ENCODE data around the gene PPAT.
A peak's percentile ranks its signal among the peaks of the same experiment; 100 is the strongest.

PPAT gene

GRCh38 chr4:56433280-56433679 lies 2.1 kb downstream of the PPAT start:
- no peak for DNase-seq

GRCh38 chr4:56430203-56430602 lies 5.2 kb downstream of the PPAT start:
- DNase-seq, result no peak

- DNase-seq, result no peak
These were observed 8.2 kb downstream of the PPAT start for GRCh38 chr4:56427179-56427578.

- no peak for DNase-seq
These were observed 9.1 kb downstream of the PPAT start for GRCh38 chr4:56426273-56426672.

- DNase-seq, result no peak
These were observed 9.9 kb downstream of the PPAT start for GRCh38 chr4:56425518-56425917.

- DNase-seq, result no peak
These were observed 10.5 kb downstream of the PPAT start for GRCh38 chr4:56424697-56425514.

GRCh38 chr4:56424176-56424575 lies 11.2 kb downstream of the PPAT start:
- no peak for DNase-seq

GRCh38 chr4:56417396-56417795 lies 18.0 kb downstream of the PPAT start:
- no peak for DNase-seq

- DNase-seq, result no peak
These were observed 19.1 kb downstream of the PPAT start for GRCh38 chr4:56416349-56416748.

- DNase-seq, result no peak
These were observed 21.2 kb downstream of the PPAT start for GRCh38 chr4:56414135-56414670.

GRCh38 chr4:56410247-56411062 lies 25.0 kb downstream of the PPAT start:
- peak; percentile 27 for DNase-seq

- no peak for DNase-seq
These were observed 25.8 kb downstream of the PPAT start for GRCh38 chr4:56409511-56410090.

- no peak for DNase-seq
These were observed 26.4 kb downstream of the PPAT start for GRCh38 chr4:56408978-56409377.

GRCh38 chr4:56406151-56406550 lies 29.3 kb downstream of the PPAT start:
- no peak for DNase-seq

GRCh38 chr4:56405016-56405415 lies 30.4 kb downstream of the PPAT start:
- no peak for DNase-seq

- DNase-seq, result no peak
These were observed 34.9 kb downstream of the PPAT start for GRCh38 chr4:56400560-56400959.

- DNase-seq, result no peak
These were observed 44.1 kb downstream of the PPAT start for GRCh38 chr4:56391270-56391669.

- no peak for DNase-seq
These were observed 45.9 kb downstream of the PPAT start for GRCh38 chr4:56389558-56389957.

GRCh38 chr4:56388306-56388705 lies 47.1 kb downstream of the PPAT start:
- no peak for DNase-seq

- peak; percentile 81 for DNase-seq
These were observed 48.1 kb downstream of the PPAT start, which contains the start of gene AASDH for GRCh38 chr4:56387023-56388001. Gene AASDH, minus strand, starts transcription at chr4:56387491. Its CDS starts 3,192 bp downstream, at chr4:56384299.

- no peak for DNase-seq
These were observed 49.3 kb downstream of the PPAT start for GRCh38 chr4:56386091-56386490.

GRCh38 chr4:56375458-56375857 lies 60.0 kb downstream of the PPAT start:
- DNase-seq, result no peak

Data from NCI-H524 treated with DMSO at 0.1 percent for 48 hours (cell line).